IMR-90 (cell line): Measurements from ENCODE around the gene DYNC2H1. TPM values are rescaled to one million over a fixed set of nuclear protein-coding genes. Genes with fewer than 3 reads are reported as not detected.

Experiments
- ATAC-seq: fragments of 200-7000 bp; cut with Tn5 transposase; 2 replicates; pipeline ENCODE4 v1.9.1; 2020; ENCODE audit warnings: low read depth, mild to moderate bottlenecking, moderate library complexity
- BruUV-seq: library from RNA; stranded (reverse); fragments of 400-500 nt; replicated peaks from 2 replicates; lab custom pipeline; 2021; lab: Mats Ljungman, UMichigan
- CTCF ChIA-PET: fragments of 300-600 bp; formaldehyde crosslinking; extraction: SDS; loops from one replicate; lab custom pipeline; 2021; ENCODE audit warnings: antibody characterized with exemption; lab: Yijun Ruan, JAX
- POLR2A ChIA-PET: fragments of 300-600 bp; sonication (Branson Sonifier 250); formaldehyde crosslinking; loops from one replicate; lab custom pipeline; 2022; ENCODE audit warnings: antibody characterized with exemption; ENCODE audit not compliant: unreplicated experiment; lab: Charles Lee
- DNase-seq: peaks from one replicate; pipeline ENCODE4 v3.0.0; 2013
- H2AFZ ChIP-seq: replicated peaks from 2 replicates; pipeline ENCODE3; 2013; ENCODE audit warnings: low read length, mild to moderate bottlenecking; ENCODE audit not compliant: poor library complexity
- H2AK5ac ChIP-seq: 2 replicates; pipeline ENCODE4 v1.6.1; 2013; ENCODE audit warnings: low read depth, low read length, inconsistent platforms
- H2AK9ac ChIP-seq: replicated peaks from 2 replicates; pipeline ENCODE3; 2013; ENCODE audit warnings: mild to moderate bottlenecking, low read depth, low read length, moderate library complexity; ENCODE audit not compliant: poor library complexity
- H2BK120ac ChIP-seq: 2 replicates; pipeline ENCODE4 v1.6.1; 2013; ENCODE audit warnings: low read depth, low read length, inconsistent platforms
- H2BK15ac ChIP-seq: 3 replicates; pipeline ENCODE4 v1.6.1; 2013; ENCODE audit warnings: low read depth, low read length, inconsistent platforms
- H2BK20ac ChIP-seq: 2 replicates; pipeline ENCODE4 v1.6.1; 2013; ENCODE audit warnings: low read depth, mild to moderate bottlenecking, inconsistent platforms, low read length, moderate library complexity
- H2BK5ac ChIP-seq: 2 replicates; pipeline ENCODE4 v1.6.1; 2013; ENCODE audit warnings: mild to moderate bottlenecking, low read depth, low read length, inconsistent platforms; ENCODE audit not compliant: poor library complexity, severe bottlenecking
- H3K14ac ChIP-seq: replicated peaks from 2 replicates; pipeline ENCODE4 v1.6.1; 2013; ENCODE audit warnings: low read depth, low read length, inconsistent platforms
- H3K18ac ChIP-seq: 2 replicates; pipeline ENCODE4 v1.6.1; 2013; ENCODE audit warnings: low read depth, low read length, control low read depth
- H3K23ac ChIP-seq: 2 replicates; pipeline ENCODE4 v1.6.1; 2013; ENCODE audit warnings: low read depth, low read length, inconsistent platforms
- H3K27ac ChIP-seq: 2 replicates; pipeline ENCODE4 v1.5.1; 2013; ENCODE audit warnings: mild to moderate bottlenecking, control low read depth, low read length; ENCODE audit not compliant: insufficient read depth
- H3K27me3 ChIP-seq: 2 replicates; pipeline ENCODE4 v1.6.1; 2013; ENCODE audit warnings: low read length; ENCODE audit not compliant: control insufficient read depth, insufficient read depth
- H3K36me3 ChIP-seq: 2 replicates; pipeline ENCODE4 v1.6.1; 2013; ENCODE audit warnings: low read length, mixed read lengths; ENCODE audit not compliant: control insufficient read depth, insufficient read depth
- H3K4ac ChIP-seq: 2 replicates; pipeline ENCODE4 v1.6.1; 2013; ENCODE audit warnings: low read depth, low read length, inconsistent platforms
- H3K4me1 ChIP-seq: 2 replicates; pipeline ENCODE4 v1.6.1; 2013; ENCODE audit warnings: low read length, mixed read lengths; ENCODE audit not compliant: control insufficient read depth, insufficient read depth
- H3K4me2 ChIP-seq: 2 replicates; pipeline ENCODE4 v1.6.1; 2013; ENCODE audit warnings: low read depth, mild to moderate bottlenecking, control low read depth, low read length, moderate library complexity
- H3K4me3 ChIP-seq: 2 replicates; pipeline ENCODE4 v1.5.1; 2013; ENCODE audit warnings: low read depth, mild to moderate bottlenecking, control low read depth, low read length, moderate library complexity; ENCODE audit not compliant: insufficient read depth
- H3K56ac ChIP-seq: 2 replicates; pipeline ENCODE4 v1.6.1; 2013; ENCODE audit warnings: low read length, inconsistent platforms; ENCODE audit not compliant: insufficient read depth; ENCODE audit errors: extremely low read depth
- H3K79me1 ChIP-seq, 2 experiments: 2 replicates each; pipeline ENCODE4 v1.6.1; 2013; ENCODE audit warnings: low read length in 2 of 2, inconsistent platforms in 1 of 2, low read depth in 1 of 2
- H3K9ac ChIP-seq: 2 replicates; pipeline ENCODE4 v1.6.1; 2013; ENCODE audit warnings: low read depth, low read length, control low read depth
- H3K9me1 ChIP-seq: 2 replicates; pipeline ENCODE4 v1.6.1; 2013; ENCODE audit warnings: low read length, inconsistent platforms; ENCODE audit not compliant: insufficient read depth
- H3K9me3 ChIP-seq: 2 replicates; pipeline ENCODE4 v1.6.1; 2013; ENCODE audit warnings: low read length; ENCODE audit not compliant: control insufficient read depth, insufficient read depth
- H4K20me1 ChIP-seq: 2 replicates; pipeline ENCODE4 v1.6.1; 2013; ENCODE audit warnings: low read length, inconsistent platforms; ENCODE audit not compliant: insufficient read depth
- H4K5ac ChIP-seq: 2 replicates; pipeline ENCODE4 v1.6.1; 2013; ENCODE audit warnings: mild to moderate bottlenecking, low read depth, low read length, control low read depth
- H4K8ac ChIP-seq, 2 experiments: 2 replicates each; pipeline ENCODE4 v1.6.1; 2013; ENCODE audit warnings: low read depth in 2 of 2, low read length in 2 of 2, control low read depth in 1 of 2, inconsistent platforms in 1 of 2
- H4K91ac ChIP-seq: 2 replicates; pipeline ENCODE4 v1.6.1; 2013; ENCODE audit warnings: low read depth, low read length, inconsistent platforms; ENCODE audit not compliant: insufficient read depth
- BHLHE40 ChIP-seq: fragments of 150-350 bp; IDR thresholded peaks from 2 replicates; pipeline ENCODE4 v1.6.1; 2016; ENCODE audit warnings: mild to moderate bottlenecking, low read depth, low read length
- CEBPB ChIP-seq: IDR thresholded peaks from 2 replicates; pipeline ENCODE4 v1.6.1; 2012; ENCODE audit warnings: low read depth, low read length, improper control_type of control experiment
- CHD1 ChIP-seq: IDR thresholded peaks from 2 replicates; pipeline ENCODE4 v1.6.1; 2012; ENCODE audit warnings: low read depth, low read length, improper control_type of control experiment
- CTCF ChIP-seq: conservative IDR thresholded peaks from 2 replicates; pipeline ENCODE4 v1.5.1; 2012; ENCODE audit warnings: mild to moderate bottlenecking, low read depth, low read length, improper control_type of control experiment
- ELK1 ChIP-seq: fragments of 150-350 bp; IDR thresholded peaks from 2 replicates; pipeline ENCODE4 v1.6.1; 2016; ENCODE audit warnings: low read depth, mild to moderate bottlenecking, low read length, moderate library complexity, borderline replicate concordance
- FOS ChIP-seq: fragments of 150-350 bp; IDR thresholded peaks from 2 replicates; pipeline ENCODE4 v1.6.1; 2016; ENCODE audit warnings: low read depth, low read length
- MAFK ChIP-seq: IDR thresholded peaks from 2 replicates; pipeline ENCODE4 v1.6.1; 2012; ENCODE audit warnings: low read depth, low read length, improper control_type of control experiment
- MAZ ChIP-seq: IDR thresholded peaks from 2 replicates; pipeline ENCODE4 v1.6.1; 2012; ENCODE audit warnings: low read depth, mild to moderate bottlenecking, low read length, improper control_type of control experiment, moderate library complexity, borderline replicate concordance
- NFE2L2 ChIP-seq: fragments of 150-350 bp; IDR thresholded peaks from 2 replicates; pipeline ENCODE4 v1.6.1; 2016; ENCODE audit warnings: low read depth, mild to moderate bottlenecking, low read length
- POLR2A ChIP-seq: IDR thresholded peaks from 2 replicates; pipeline ENCODE4 v1.6.1; 2012; ENCODE audit warnings: mild to moderate bottlenecking, low read depth, low read length
- RAD21 ChIP-seq: IDR thresholded peaks from 2 replicates; pipeline ENCODE4 v1.6.1; 2012; ENCODE audit warnings: low read length, improper control_type of control experiment
- RCOR1 ChIP-seq: IDR thresholded peaks from 2 replicates; pipeline ENCODE4 v1.6.1; 2012; ENCODE audit warnings: mild to moderate bottlenecking, low read length, improper control_type of control experiment; ENCODE audit not compliant: insufficient replicate concordance
- SMC3 ChIP-seq: fragments of 150-350 bp; IDR thresholded peaks from 2 replicates; pipeline ENCODE4 v1.6.1; 2016; ENCODE audit warnings: low read depth, mild to moderate bottlenecking, antibody characterized with exemption, low read length, moderate library complexity
- USF2 ChIP-seq: fragments of 150-350 bp; IDR thresholded peaks from 2 replicates; pipeline ENCODE4 v1.6.1; 2017; ENCODE audit warnings: mild to moderate bottlenecking, antibody characterized with exemption, low read length, low read depth
- WGBS, 2 experiments: methylation state at CpG; one replicate each; pipeline versions ENCODE4 v1.1.5 to v1.1.7; 2013; ENCODE audit warnings: missing lambda C conversion rate in 2 of 2; ENCODE audit not compliant: insufficient read length in 1 of 2; ENCODE audit errors: extremely low coverage in 2 of 2; 5-methylcytosine and 5-hydroxymethylcytosine counted together
- dilution Hi-C: fragments of 300-500 bp; cut with HindIII; formaldehyde crosslinking; loops from one replicate; pipeline ENCODE4 v1.14.3; 2018; ENCODE audit warnings: low sequenced_read_pairs; ENCODE audit not compliant: unreplicated experiment
- in situ Hi-C: fragments of 300-500 bp; cut with MboI; formaldehyde crosslinking; loops from 3 replicates; pipeline ENCODE4 v1.14.3; 2019; ENCODE audit warnings: low sequenced_read_pairs, inconsistent platforms, mixed read lengths
- intact Hi-C: fragments of 100-400 bp; cut with micrococcal nuclease; formaldehyde crosslinking; loops from 2 replicates; pipeline ENCODE4 v1.10.0; 2022
- polyA plus RNA-seq, 3 experiments: library from polyadenylated mRNA; depleted of rRNA; stranded (reverse); fragments of >200 nt; gene quantifications; 2 replicates each; pipeline ENCODE4 v1.2.3, GENCODE V29; 2012; ENCODE audit warnings: low replicate concordance in 1 of 3
- total RNA-seq: library from RNA; depleted of rRNA; stranded (reverse); fragments of >200 nt; gene quantifications from 2 replicates; pipeline ENCODE4 v1.2.3, GENCODE V29; 2012

The DYNC2H1 gene
- total and polyA plus RNA-seq, 2 of the 4 experiments (the other 2 are of a cell fraction): 5.7 to 21.0 TPM

- H3K36me3 ChIP-seq: no peaks in the 10 kb centered on the region
- BruUV-seq: no TSS peak
- CTCF ChIA-PET: interaction anchor here (1.4 kb wide), 1 partner anchor 11 kb away, joined by 6 read pairs; no protein-coding TSS in a partner anchor
These were observed 375.3 kb downstream of the DYNC2H1 start for GRCh38 chr11:103484545-103484944.

More at GRCh38 chr11:103484545-103484944, 375.3 kb downstream of the DYNC2H1 start:
- TF ChIP-seq RCOR1 (no peak), MAZ (no peak), BHLHE40 (no peak), CTCF (no peak), CEBPB (no peak), MAFK (no peak), NFE2L2 (no peak), POLR2A (no peak), RAD21 (no peak), USF2 (no peak), ELK1 (no peak), FOS (no peak), CHD1 (no peak), SMC3 (no peak)
- Histone ChIP-seq H2BK20ac (no peak overlapping the region), H4K5ac (no peak overlapping the region), H3K79me1 (no peaks in the 10 kb centered on the region), H3K27me3 (no peaks in the 10 kb centered on the region), H3K4ac (no peak overlapping the region), H2BK5ac (no peak overlapping the region), H3K27ac (no peak overlapping the region), H3K23ac (no peak overlapping the region), H3K4me3 (no peak overlapping the region), H2BK120ac (no peak overlapping the region), H2AFZ (no peak overlapping the region), H2BK15ac (no peak overlapping the region), H3K56ac (no peak overlapping the region), H2AK9ac (no peak overlapping the region), H4K8ac (no peak overlapping the region), H3K4me1 (no peaks in the 10 kb centered on the region), H4K91ac (no peak overlapping the region), H3K9me1 (0 out of 2 replicates have a peak, but pooled peaks cover 2% of the 10 kb centered on the region), H3K18ac (no peak overlapping the region), H3K4me2 (no peak overlapping the region), H3K9ac (no peak overlapping the region), H4K20me1 (no peaks in the 10 kb centered on the region), H3K9me3 (no peaks in the 10 kb centered on the region), H2AK5ac (no peak overlapping the region), H3K14ac (no peak overlapping the region)
- dilution Hi-C loops: no loop called here
- POLR2A ChIA-PET: no interaction called here
- intact Hi-C loops: no loop called here
- in situ Hi-C loops: no loop called here
- no CpG with 5 or more reads among the region's 3 CpGs for WGBS, 2 experiments
- DNase-seq (no peak), ATAC-seq (no peak)
